GM18951 (cell line): ENCODE data around the gene CFAP97D2.

Experiments used
- POLR2A ChIP-seq: IDR thresholded peaks from 4 replicates; pipeline ENCODE4 v1.6.1; 2011; ENCODE audit warnings: mild to moderate bottlenecking; ENCODE audit not compliant: insufficient read length, insufficient read depth; ENCODE audit errors: extremely low read depth
- in situ Hi-C: fragments of 300-500 bp; cut with MboI; formaldehyde crosslinking; loops from one replicate; pipeline ENCODE4 v1.12.0; 2022; ENCODE audit warnings: low sequenced_read_pairs, mixed read lengths, inconsistent platforms; ENCODE audit not compliant: unreplicated experiment

Gene CFAP97D2

GRCh38 chr13:114212158-114212495 lies 33.1 kb downstream of the CFAP97D2 start:
- in situ Hi-C loops = no loop called here

GRCh38 chr13:114213980-114214379 lies 34.9 kb downstream of the CFAP97D2 start:
- no peak for TF ChIP-seq POLR2A
- in situ Hi-C loops = no loop called here

More at GRCh38 chr13:114212158-114212495, 33.1 kb downstream of the CFAP97D2 start:
- no peak for TF ChIP-seq POLR2A

GRCh38 chr13:114219392-114219791 lies 40.3 kb downstream of the CFAP97D2 start:
- TF ChIP-seq POLR2A = no peak
- in situ Hi-C loops = no loop called here

- no peak for TF ChIP-seq POLR2A
- in situ Hi-C loops = no loop called here
Measured at GRCh38 chr13:114222461-114222968, 43.5 kb downstream of the CFAP97D2 start.

GRCh38 chr13:114224201-114224600 lies 45.1 kb downstream of the CFAP97D2 start:
- in situ Hi-C loops = no loop called here
- no peak for TF ChIP-seq POLR2A

DNA sequence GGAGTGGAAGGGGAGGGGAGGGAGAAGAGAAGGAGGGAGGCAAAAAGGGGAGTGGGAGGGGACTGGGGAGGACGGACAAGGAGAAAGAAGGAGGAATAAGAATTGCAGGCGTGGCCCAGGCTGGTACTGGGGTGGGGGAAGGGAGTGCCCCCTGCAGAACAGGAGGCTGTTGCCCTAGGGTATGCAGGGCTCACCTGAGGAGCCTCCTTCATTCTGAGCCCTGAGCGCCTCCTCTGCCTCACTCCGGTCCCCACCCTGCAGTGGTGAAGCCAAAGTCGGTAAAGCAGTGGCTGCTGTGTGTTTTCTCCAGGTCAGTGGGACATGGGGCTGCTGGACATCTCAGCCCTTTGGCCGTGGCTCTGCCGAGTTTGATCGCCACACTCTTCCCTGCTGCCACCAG lies 46.6 kb downstream of the CFAP97D2 start:
- in situ Hi-C loops = no loop called here
- no peak for TF ChIP-seq POLR2A

DNA sequence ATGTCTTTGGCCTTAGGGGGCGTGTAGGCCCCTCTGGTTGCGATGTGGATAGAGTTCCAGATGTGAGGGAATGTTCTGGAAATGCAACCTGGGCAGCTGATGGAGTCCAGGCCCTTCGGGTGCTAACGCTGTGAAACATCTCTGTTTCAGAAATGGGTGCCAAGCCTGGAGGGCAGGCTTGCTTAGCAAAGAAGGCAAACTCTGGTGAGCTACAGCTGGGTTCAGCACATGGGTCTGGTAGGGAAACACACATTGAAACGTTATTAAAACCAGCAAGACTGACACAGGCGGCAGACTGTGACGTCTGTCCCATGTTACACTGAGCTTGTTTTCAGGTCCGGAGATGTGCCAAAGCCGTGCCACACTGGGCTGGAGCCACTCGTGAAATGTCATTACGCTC lies 47.0 kb downstream of the CFAP97D2 start:
- in situ Hi-C loops = no loop called here

DNA sequence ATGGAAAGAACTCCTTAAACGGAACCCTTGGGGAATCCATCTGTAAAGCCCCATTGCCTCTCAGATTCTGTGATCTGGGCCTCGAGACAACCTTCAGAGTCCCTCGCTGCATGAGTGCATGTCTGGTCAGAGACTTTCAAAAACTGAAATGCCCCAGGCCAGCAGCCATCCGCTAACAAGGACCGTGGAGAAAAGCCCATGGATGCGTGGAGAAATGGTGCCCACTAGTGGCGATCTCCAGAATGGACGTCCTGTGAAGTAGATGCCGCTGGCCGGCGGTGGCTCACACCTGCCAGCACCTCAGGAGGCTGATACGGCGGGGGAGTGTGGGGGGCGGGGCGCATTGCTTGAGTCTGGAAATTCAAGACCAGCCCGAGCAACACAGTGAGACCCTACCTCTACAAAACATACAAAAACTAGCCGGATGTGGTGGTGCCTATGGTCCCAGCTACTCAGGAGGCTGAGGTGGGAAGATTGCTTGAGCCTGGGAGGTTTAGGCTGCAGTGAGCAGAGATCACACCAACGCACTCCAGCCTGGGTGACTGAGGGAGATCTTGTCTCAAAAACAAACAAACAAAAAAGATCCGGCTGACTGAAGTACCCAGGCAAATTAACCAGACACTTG lies 47.8 kb downstream of the CFAP97D2 start:
- no peak for TF ChIP-seq POLR2A
- in situ Hi-C loops = no loop called here

More for the DNA sequence above, 47.0 kb downstream of the CFAP97D2 start:
- TF ChIP-seq POLR2A = no peak

DNA sequence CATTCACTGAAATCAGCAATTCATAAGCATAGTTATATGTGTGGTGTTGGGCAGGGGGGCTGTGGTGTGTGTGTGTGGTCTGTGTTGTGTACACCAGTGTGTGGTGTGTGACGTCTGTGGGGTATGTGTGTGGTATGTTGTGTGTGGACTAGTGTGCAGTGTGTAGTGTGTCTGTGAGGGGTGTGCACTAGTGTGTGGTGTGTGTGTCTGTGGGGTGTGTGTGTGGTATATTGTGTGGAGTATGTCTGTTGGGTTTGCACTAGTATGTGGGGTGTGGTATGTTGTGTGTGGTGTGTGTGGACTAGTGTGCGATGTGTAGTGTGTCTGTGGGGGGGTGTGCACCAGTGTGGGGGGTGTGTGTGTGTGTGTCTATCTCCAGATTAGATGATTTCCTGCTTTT lies 48.5 kb downstream of the CFAP97D2 start:
- in situ Hi-C loops = no loop called here
- no peak for TF ChIP-seq POLR2A

DNA sequence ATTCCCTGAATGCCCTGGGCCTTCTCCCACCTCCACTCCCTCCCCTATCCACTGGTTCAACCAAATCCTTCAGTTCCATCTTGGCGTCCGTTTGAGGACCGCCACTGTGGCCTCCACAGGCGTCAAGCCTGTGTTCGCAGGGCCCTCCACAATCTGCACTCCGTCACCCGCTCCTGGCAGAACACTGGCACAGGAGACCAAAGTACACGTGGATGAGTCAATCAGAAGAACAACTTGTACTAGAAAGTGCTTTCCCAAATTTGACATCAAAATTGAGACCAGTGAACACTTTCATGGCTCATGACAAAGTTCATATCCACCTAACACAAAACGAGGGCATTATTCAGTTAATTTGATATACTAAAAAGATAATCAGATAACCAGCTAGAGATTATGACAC lies 49.1 kb downstream of the CFAP97D2 start:
- in situ Hi-C loops = no loop called here
- no peak for TF ChIP-seq POLR2A

- TF ChIP-seq POLR2A = no peak
- in situ Hi-C loops = no loop called here
Measured at GRCh38 chr13:114229506-114229905, 50.4 kb downstream of the CFAP97D2 start.

DNA sequence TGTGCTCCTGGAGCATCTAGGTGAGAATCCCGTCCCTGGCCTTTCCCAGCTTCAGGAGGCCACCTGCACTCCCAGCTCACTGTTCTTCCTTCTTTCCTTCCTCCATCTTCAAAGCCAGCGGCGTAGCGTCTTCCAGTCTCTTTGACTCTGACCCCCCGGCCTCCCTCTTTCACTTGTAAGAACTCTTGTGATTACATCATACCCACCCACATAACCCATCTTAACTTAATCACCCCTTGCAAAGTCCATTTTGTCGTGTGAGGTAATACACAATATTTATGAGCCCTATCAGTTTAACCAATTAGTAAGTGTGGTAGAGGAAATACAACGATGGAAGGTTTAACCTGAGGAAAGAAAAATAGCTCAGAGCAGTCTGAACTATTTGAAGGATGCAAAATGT lies 51.1 kb downstream of the CFAP97D2 start:
- in situ Hi-C loops = no loop called here
- no peak for TF ChIP-seq POLR2A

- in situ Hi-C loops = no loop called here
- no peak for TF ChIP-seq POLR2A
Measured at GRCh38 chr13:114230575-114230974, 51.5 kb downstream of the CFAP97D2 start.

GRCh38 chr13:114231886-114232285 lies 52.8 kb downstream of the CFAP97D2 start:
- in situ Hi-C loops = no loop called here

DNA sequence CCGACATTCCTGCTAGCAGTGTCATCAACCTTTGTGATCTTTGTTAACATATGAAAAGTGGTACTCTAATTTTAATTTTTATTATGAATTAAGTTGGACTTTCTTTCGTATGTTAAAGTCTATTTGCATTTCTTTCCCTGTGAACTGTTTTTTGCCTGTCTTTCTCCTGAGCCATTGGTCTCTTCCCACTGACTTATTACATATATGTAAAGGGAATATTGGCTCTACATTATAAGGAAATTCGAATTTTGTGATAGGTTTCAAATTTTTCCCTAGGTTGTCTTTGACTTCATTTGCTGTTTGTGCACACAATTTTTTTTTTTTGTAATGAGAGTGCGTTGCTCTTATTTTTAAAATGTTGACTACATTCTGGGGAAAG lies 55.2 kb downstream of the CFAP97D2 start:
- no peak for TF ChIP-seq POLR2A
- in situ Hi-C loops = no loop called here

More at GRCh38 chr13:114231886-114232285, 52.8 kb downstream of the CFAP97D2 start:
- no peak for TF ChIP-seq POLR2A

DNA sequence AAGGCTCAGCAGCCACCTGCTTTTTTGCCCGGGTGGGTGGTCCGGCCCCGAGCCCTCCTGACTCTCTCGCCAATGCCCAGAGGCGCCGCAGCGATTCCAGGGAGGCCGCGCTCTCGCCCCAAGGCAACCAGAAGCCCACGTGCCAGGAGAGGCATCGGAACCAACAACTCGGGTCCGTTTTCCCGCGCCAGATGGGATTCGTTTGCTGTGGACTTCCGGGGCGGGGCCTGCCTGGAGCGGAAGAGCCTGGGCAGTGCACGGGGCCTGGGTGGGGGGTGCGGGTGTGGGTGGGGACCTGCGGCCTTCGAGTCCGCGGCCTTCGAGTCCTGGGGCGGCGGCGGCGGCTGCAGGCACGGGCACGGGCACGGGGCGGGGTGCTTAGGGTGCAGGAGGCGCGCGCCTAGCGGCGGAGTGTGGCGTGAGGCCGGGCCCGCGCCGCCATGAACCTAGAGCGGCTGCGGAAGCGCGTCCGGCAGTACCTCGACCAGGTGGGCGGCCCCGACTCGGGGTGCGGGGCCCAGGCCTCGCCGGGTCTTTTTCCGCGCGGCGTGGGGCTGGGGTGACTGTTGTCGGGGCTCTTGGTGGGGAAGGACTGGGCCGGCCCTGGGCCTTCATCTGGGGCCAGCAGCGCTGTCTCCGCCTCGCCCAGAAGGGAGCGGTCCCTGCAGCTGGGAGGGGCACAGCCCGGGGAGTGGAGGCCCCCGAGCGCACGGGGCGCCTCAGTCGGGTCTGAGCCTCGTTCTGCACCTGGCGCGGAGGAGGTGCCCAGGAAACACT lies 55.8 kb downstream of the CFAP97D2 start, which contains the start of gene CDC16:
TSS of gene CDC16 (plus strand) at position 253 of the 777 bp plus-strand sequence. CDS start at position 441, 188 bp downstream.
- TF ChIP-seq POLR2A = peak; percentile 76
- in situ Hi-C loops = no loop called here
